ENCODE results near the gene TAX1BP3.
A peak's percentile ranks its signal among the peaks of the same experiment; 100 is the strongest.

Gene TAX1BP3

DNA sequence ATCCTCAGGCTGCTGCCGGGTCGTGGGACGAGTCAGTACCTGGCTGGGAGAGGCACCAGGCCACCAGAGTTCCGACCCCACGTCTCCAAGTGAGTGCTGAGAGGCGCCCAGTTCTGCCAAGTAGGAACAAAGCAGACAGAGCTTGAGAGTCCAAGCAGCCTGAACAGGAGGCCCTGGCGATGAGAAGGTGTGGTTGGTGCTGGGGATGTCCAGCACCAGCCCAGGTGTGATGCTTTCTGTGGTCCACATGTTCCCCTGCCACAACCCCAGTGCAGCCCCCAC, 10.8 kb downstream of the TAX1BP3 start:
- no peak for DNase-seq

DNA sequence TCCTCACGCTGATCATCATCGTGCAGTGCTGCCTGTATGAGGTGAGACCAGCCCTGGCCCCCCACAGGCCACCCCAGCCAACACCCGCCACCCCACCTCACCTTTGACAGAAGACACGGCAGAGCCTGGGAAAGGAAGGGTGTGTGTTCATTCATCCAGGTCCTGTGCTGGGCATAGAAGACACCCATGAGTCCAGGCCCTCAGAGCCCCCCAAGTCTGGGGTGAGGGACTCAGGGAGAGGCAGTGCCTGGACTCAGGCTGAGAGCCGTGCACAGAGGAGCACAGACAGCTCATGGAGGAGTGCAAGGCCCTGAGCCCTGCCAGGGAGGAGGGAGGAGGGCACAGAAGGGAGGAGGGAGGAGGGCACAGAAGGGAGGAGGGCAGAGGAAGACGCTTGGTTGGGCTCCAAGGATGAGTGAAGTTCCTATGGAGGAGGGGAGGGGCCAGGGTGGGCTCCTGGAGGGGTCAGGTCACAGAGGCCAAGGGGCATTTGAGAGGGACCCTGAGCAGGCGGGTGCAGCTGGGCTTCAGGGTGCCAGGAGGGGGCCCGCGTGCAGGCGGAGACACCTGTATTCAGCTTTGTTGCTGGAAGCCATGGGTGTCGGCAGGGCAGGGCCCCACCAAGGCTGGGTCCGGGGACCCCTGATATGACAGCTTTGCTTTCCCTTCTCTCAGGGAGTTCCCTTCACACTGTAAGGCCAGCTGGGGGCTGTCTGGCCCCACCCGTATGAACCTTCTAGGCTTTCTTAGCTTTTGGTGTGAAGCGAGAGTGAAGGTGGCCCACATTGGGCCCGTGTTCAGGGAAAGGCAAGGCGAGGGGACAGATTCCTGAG, 11.4 kb downstream of the TAX1BP3 start:
- no peak for DNase-seq

DNA sequence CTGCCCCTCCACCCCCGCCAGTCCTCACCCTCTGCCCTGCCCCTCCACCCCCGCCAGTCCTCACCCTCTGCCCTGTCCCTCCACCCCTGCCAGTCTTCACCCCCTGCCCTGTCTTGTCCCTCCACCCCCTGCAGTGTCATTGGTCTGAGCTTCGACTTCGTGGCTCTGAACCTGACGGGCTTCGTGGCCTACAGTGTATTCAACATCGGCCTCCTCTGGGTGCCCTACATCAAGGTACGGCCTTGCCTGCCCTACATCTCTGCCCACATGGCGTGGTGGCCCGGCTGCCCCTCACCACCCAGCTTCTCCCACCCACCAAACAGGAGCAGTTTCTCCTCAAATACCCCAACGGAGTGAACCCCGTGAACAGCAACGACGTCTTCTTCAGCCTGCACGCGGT, 12.0 kb downstream of the TAX1BP3 start:
- DNase-seq, result no peak

DNA sequence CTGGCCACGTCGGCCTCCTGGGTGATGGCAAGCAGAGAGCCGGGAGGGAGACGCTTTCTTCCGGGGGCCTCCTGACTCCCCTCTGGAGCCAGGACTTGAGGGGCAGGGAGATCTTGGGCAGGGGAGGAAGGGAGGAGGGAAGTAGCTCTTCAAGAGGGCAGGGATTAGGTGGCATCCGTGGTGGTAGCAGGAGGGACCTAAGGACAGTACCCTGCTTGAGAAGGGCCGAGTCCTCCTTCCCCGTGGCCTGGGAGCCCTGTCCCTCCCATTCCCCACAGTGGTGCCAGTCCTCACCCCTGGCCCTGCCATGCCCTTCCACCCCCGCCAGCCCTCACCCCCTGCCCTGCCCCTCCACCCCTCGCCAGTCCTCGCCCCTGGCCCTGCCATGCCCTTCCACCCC, 12.6 kb downstream of the TAX1BP3 start:
- no peak for DNase-seq

DNA sequence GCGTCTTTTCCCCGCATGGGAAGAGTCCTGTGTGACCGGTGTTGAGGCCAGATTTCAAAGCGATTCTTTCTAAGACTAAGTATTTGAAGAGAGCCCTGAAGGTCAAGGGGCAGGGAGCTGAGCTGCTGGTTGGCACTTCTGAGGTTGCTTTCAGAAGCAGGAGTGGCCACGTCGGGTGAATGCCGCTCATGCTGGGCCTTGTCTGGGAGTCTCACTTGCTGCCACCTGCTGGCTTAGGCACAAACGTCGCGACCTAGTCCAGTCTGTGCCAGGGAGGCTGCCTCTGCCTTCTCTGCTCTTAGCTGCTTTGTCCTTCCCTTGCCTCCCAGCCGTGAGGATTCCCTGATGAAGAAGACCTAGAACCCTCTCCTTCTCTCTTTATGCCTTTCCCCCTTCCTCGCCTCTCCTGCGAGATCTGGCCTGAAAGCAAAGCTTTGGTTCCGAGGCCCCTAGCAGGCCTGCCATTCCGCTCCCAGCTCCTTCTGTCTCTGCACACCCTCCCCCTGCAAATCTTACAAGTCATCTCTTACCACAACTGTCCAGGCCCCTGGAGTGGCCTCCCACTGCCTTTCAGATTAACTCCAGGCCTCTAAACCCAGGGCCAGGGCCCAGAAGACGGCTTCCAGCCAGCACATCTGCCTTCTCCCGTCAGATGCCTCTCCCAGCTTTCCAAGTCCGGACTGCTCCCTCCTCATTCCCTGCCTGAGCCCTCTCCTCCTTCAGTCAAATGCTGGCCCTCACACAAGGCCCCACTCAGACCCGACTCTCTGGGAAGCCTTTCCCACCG, 20.4 kb downstream of the TAX1BP3 start:
- peak; percentile 44 for DNase-seq

DNA sequence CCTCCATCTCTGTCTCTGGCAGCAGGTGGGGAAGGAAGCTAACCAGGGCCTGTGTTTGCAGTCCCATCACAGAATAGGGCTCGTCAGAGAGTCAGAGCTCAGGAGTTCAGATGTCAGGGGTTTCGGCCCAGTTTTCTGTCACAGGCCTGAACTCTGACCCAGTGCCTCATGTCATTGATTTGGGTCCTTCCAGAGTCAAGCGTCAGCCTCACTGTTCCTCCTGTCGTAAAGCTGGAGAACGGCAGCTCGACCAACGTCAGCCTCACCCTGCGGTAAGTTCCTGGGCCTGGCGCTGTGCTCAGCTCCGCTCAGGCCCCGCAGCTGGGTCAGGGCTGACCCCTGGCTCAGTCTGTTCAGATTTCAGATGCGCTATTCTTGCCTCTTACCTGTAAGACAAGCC, 21.1 kb downstream of the TAX1BP3 start:
- no peak for DNase-seq

DNA sequence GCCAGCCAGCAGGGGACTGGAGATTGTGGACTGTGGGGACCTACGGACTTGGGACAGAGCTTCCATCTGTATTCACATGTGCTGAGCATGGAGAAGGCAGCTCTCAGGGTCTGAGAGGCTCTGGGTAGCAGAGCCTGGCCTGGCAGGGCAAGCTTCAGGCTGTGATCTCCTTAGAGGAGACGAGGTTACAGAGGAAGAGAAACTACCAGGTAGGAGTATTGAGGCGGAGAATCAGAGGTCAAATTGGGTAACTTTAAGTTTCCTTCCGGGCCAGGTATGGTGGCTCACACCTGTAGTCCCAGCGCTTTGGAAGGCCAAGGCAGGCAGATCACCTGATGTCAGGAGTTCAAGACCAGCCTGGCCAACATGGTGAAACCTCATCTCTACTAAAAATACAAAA, 23.1 kb downstream of the TAX1BP3 start:
- no peak for DNase-seq

DNA sequence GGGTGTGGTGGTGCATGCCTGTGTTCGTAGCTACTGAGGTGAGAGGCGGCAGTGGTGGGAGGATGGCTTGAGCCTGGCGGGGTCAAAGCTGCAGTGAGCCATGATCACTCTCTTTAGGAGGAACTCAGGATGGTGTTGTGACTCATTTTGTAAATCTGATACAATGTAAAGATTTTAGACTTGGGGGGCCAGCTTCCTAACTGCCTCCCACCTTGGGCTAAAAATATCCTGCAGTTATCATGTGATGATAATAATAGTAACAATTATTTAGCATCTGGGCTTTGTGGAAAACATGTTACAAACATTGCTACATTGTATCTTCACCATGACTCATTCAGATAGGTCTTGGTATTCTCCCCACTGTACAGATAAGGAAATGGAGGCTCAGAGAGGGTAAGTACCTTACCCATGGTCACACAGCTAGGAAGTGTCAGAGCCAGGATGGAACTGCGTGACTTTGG, 24.5 kb downstream of the TAX1BP3 start:
- DNase-seq, result no peak

DNA sequence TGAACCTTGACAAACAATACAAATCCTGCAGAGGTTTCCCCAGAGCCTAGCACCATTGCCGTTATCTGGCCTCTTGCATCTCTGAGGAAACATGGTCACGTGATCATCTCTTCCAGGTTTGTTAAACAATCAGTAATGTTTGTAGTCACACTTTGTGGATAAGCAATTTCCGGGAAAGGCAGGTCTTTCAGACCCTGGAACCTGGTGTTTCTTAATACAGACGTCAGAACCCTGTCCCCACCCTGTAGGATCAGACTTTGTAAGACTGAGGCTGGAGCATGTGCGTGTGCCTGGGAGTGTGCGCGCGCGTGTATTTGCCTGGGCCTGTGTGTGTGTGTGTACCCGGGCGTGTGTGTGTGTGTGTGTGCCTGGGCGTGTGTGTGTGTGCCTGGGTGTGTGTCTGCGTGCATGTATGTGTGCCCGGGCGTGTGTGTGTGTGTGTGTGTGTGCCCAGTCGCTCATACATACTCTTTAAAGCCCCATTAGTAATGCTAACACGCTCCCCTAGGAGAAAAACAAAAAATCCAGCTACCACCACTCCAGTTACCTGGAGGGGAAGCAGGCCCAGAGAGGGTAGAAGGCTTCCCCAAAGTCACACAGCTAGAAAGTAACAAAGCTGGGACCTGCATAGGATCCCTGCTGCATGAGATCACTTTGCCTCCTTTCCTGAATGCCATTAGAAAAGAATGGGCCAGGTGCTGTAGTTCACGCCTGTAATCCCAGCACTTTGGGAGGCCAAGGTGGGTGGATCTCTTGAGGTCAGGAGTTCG, 26.5 kb downstream of the TAX1BP3 start:
- no peak for DNase-seq

DNA sequence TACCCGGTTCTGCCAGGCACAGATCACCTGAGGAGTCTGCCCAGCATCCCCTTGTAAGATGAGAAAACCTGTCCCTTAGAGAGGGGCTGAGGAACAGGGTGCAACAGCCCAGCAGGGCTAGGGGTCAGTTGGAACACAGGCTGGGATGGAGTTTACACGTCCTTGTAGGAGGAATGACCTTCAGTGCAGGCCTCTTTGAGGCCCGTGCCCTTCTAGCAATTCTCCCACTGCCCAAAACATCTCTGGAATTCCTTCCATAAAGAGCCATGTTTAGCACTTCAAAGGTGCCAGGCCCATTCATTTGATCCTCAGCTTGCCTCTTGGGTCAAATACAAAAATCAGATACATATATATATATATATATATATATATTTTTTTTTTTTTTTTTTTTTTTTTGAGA, 27.4 kb downstream of the TAX1BP3 start:
- no peak for DNase-seq

DNA sequence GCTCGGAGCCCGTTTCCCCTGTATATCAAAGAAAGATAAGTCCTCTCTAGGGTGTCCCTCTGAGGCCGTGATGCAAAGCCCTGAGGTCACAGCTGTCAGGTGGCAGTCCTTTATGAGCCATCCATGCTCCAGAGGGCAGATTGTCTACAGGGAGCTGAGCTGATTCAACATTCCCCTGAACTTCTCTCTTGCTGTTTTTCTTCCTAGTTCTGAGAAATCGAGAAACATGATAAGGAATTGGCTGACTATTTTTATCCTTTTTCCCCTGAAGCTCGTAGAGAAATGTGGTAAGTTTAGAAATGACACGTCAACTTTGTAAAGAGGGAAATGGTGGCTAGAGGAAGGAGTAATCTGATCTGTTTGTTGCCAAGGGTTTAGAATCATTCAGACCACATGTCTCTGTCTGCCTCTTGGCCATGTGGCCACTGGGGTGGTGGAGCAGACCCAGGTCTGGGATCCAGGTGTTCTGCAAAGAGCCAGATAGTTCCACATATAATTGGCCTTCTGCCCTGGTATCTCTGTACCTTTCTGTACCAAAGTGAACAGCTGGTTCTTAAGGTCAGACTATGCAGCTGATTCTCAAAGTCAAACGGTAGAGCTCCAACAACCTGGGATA, 28.3 kb downstream of the TAX1BP3 start:
- no peak for DNase-seq

DNA sequence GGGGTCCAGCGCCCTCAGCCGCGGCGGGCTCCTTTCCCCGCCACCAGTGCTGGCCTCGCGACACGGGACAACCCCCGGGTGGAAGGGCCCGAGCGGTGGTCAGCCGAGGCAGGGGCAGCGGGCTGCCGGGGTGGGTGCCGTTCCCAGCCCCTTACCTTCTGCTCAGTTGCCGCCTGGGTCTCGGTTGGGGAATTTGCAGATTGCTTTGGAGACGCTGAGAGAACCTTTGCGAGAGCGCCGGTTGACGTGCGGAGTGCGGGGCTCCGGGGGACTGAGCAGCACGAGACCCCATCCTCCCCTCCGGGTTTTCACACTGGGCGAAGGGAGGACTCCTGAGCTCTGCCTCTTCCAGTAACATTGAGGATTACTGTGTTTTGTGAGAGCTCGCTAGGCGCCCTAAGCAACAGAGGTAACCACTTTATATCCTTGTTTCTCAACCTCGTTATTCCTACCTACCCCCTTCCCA, 31.4 kb downstream of the TAX1BP3 start:
- DNase-seq, result no peak

DNA sequence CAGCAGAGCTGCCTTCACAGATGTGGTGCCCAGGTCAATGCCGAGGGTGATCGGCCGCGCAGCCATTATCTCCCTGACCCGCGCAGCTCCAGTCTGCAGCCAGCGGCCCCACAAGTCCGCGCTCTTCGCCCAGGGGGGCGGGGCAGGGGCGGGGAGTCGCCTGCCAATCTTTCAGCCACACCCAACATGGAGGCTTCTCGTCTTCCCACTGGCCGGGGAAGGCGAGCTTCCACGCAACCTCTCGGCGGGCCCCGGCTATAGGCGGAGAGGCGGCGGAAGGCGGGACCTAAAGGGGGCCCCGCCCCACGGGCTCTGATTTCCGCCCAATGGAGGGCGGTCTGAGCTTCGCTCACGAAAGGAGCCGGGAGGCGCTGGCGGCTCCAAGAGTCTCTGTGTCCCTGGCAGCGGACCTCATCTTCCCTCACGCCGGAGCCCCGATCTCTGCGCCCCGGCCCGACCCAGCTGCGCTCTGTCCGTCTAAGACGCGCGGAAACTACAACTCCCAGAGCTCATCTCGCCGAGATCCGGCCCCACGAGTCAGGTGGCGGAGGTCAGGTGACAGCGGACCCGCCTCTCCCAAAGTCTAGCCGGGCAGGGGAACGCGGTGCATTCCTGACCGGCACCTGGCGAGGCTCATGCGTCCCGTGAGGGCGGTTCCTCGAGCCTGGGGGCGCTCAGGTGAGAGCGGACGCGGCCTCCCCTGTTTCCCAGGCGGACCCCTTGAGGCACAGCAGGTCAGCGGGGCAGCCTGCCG, 32.0 kb downstream of the TAX1BP3 start, which contains the start of the genes CTNS and SHPK:
CTNS (plus strand) TSS at position 607 of the 754 bp plus-strand sequence. CDS start 3,447 bp downstream, outside the sequence.
SHPK (minus strand) TSS at position 97 of the 754 bp plus-strand sequence; CDS start at position 66, 31 bp downstream.
- peak; percentile 94 for DNase-seq

DNA sequence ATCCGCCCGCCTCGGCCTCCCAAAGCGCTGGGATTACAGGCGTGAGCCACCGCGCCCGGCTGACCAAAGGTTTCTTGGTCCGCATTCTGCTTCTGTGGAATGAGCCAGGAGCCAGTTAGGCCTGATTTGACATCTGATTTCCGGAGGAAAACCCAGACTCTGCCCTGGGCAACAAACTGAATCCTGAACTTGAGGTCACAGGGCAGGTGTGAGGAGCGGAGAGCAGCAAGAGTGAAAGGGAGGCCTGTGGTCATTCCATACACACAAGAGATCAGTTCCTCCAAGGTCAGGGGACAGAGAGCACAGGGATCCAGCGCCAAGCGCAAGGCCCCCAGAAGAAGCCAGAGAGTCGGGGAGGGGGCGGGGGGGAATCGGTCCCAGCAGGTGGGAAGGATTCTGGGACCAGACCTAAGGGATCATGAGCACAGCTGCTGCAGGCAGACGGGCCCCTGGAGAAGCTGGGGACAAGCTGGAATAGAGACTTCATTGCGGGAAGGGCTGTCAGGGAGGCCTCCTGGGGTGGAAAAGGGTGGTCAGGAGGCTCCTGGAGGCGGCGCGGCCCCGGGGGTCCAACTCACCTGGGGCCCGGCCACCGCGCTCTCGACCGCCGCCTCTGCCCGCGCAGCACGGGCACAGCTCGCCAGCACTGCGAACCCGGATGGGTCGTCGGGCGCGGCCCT, 32.8 kb downstream of the TAX1BP3 start:
- DNase-seq, result no peak

DNA sequence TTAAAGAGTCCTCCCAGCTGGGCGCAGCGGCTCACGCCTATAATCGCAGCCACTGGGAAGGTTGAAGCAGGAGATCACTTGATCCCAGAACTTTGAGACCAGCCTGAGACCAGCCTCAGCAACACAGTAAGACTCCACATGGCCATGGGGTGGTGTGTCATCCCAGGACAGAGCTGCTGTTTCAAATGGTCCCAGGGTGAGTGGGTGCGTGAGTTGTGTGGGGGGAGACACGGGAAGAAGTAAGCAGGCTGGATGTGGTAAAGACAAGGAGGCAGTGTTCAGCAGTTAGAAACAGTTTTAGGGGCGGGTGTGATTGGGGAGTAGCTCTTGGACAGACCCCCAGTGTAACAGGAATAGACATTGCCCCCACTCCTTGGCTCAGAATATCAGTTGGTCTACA, 36.1 kb downstream of the TAX1BP3 start:
- no peak for DNase-seq

DNA sequence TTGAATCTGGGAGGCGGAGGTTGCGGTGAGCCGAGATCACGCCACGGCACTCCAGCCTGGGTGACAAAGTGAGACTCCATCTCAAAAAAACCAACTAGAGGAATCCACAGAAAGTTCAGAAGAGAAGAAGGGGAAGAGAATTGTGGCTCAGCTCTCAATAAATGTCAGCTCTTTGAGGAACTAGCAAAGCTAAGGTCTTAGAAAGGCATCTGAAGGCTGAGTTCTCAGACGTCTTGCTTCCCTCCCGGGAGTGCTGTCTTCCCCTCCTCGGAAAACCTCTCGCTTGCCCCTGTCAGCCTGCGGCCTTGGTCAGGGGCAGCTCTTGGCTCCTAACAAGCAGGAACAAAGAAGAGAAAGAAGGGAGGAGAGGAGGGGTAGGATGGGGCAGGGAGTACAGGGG, 37.6 kb downstream of the TAX1BP3 start:
- DNase-seq, result no peak

DNA sequence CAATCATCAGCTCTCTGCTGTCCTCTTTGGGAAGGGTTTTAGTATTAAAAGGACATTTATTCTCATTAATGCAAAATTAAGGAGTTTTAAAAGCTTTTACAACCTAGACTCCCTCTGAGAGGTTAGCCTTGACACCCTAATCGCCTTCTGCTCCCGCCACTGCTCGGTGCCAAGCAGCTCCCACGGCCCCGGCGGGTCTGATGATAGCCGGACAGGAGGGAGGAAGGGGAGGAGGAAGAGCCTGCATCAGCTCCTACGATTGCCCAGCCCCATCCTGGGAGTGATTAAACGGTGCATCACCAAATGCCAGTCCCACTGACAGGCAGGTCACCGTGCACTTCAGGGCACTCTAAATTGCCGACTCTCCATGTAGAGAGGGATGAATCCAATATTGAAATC, 40.6 kb downstream of the TAX1BP3 start:
- DNase-seq, result no peak

DNA sequence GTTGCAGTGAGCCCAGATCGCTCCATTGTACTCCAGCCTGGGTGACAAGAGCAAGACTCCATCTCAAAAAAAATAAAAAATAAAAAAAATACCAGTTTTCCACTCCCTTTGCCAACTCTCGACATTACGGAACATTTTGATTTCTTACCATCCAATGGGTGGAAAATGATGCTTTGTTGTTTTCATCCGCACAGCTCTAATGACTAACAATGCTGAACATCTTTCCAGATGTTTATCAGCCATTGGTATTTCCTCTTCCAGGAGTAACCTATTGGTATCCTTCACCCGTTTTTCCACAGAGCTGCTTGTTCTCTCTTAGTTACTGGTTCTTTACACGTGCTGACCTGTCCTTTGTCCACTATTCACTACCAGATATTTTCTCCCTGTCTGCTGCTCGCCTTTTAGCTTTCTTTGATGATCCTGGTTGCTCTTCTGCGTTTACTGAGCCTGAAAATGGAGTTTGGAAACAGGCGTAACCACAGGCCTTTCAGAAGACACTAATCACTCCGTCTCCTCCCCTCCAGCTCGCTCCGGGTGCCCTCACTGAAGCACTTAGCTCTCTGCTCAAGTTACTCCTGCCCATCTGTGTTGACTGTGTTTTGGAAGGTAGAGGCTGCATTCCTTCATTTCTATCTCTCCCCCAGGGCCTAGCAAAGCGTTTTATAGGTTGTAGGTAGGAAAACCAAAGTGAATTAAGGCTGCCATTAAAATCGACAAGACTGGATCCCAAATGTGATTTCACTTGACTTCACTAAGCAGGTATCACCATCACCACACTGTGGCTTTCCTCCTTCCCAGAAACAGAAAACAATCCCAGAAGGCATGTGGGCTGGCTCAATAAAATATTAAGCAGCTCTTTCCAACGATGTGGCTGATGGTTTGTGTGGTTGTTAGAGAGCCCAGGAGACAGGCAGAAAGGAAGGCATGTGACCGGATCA, 41.3 kb downstream of the TAX1BP3 start:
- DNase-seq, result no peak

DNA sequence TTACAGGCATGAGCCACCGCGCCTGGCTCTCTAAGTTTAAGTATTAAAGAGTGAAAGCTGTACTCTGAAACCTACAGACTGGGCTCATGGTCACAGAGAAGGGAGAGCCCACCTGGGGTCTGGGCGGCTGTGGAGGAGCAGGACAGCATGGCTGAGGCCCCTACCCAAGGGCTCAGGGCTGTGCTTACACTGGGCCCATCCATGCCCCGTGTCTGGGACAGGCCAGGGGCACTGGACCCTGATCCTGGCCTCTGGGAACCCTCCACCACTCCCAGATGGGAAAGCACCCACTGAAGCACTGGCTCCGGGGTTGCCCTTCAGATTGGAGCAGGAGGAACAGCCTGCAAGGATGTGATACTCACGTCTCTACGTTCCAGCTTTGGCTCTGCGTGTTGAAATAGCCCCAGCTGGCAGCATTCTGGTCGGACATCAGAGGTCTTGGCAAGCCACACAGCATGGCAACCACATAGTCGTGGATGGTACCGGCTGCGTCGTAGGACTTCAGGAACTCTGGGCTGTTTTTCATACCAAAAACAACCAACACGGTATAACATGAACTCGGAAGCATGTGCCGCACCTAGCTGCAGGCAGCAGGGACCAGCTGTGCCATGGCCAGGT, 45.3 kb downstream of the TAX1BP3 start:
- DNase-seq, result no peak

All from activated naive CD4-positive, alpha-beta T cell treated with anti-CD3 and anti-CD28 coated beads, Interleukin-2, amount 50 U/mL, for 16 hours (primary cell).